ENCODE data around the gene EML4. TPM values are rescaled to one million over a fixed set of nuclear protein-coding genes. Genes with fewer than 3 reads are reported as not detected.

The EML4 gene
- total RNA-seq, 1 donor from 2014 or later = 33.7 TPM

- TF ChIP-seq, protein P1, sequence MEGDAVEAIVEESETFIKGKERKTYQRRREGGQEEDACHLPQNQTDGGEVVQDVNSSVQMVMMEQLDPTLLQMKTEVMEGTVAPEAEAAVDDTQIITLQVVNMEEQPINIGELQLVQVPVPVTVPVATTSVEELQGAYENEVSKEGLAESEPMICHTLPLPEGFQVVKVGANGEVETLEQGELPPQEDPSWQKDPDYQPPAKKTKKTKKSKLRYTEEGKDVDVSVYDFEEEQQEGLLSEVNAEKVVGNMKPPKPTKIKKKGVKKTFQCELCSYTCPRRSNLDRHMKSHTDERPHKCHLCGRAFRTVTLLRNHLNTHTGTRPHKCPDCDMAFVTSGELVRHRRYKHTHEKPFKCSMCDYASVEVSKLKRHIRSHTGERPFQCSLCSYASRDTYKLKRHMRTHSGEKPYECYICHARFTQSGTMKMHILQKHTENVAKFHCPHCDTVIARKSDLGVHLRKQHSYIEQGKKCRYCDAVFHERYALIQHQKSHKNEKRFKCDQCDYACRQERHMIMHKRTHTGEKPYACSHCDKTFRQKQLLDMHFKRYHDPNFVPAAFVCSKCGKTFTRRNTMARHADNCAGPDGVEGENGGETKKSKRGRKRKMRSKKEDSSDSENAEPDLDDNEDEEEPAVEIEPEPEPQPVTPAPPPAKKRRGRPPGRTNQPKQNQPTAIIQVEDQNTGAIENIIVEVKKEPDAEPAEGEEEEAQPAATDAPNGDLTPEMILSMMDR (conservative IDR thresholded peaks at IDR 0.05; ENCODE audit: low read depth, low read length) = no peak
- no peak overlapping the region for H3K4me3 ChIP-seq (ENCODE audit: low read depth, low read length)
- DNase-seq (ENCODE audit: low read depth) = no peak
Measured at GRCh38 chr2:42229949-42230348, 60.8 kb downstream of the EML4 start.

DNA sequence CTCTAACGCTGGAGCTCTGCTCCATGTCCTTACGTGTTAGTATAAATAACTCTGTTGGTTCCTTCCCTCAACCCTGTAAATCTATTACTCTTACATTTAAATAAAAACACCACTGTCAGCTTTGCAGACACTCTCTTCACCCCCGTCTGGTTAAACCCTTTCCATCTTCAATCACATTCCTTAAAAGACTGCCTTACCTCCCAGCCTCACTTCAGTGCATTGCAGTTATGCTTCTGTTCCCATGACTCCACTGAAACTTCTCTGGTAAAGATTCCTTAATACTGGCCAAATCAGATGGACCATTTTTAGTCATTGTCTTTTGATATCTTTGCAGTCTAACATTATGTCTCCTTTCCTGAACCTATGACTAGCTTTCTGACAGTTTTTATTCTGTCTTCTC is 61.7 kb downstream of the EML4 start:
- no peak overlapping the region for H3K4me3 ChIP-seq (ENCODE audit: low read depth, low read length)
- DNase-seq (ENCODE audit: low read depth) = peak; percentile 75
- TF ChIP-seq, protein P1 (conservative IDR thresholded peaks at IDR 0.05; ENCODE audit: low read depth, low read length) = no peak

- no peak overlapping the region for H3K4me3 ChIP-seq (ENCODE audit: low read depth, low read length)
- no peak for DNase-seq (ENCODE audit: low read depth)
- TF ChIP-seq, protein P1 (conservative IDR thresholded peaks at IDR 0.05; ENCODE audit: low read depth, low read length) = no peak
Measured at GRCh38 chr2:42232024-42232423, 62.9 kb downstream of the EML4 start.

- TF ChIP-seq, protein P1 (conservative IDR thresholded peaks at IDR 0.05; ENCODE audit: low read depth, low read length) = no peak
- no peak overlapping the region for H3K4me3 ChIP-seq (ENCODE audit: low read depth, low read length)
- no peak for DNase-seq (ENCODE audit: low read depth)
Measured at GRCh38 chr2:42233976-42234441, 64.9 kb downstream of the EML4 start.

DNA sequence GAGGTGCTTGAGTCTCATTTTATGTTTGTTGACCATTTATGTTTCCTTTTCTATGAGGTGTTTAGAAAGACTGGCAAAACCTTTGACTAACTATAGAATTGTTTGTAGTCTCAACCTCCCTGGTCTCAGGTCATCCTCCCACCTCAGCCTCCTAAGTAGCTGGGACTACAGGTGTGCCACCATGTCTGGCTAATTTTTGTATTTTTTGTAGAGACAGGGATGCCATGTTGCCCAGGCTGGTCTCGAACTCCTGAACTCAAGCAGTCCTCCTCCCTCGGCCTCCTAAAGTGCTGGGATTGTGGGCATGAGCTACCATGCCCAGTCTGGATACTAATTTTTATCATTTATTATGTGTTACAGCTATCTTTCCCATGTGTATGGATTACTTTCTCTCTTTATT is 67.8 kb downstream of the EML4 start:
- no peak overlapping the region for H3K4me3 ChIP-seq (ENCODE audit: low read depth, low read length)
- TF ChIP-seq, protein P1 (conservative IDR thresholded peaks at IDR 0.05; ENCODE audit: low read depth, low read length) = no peak
- no peak for DNase-seq (ENCODE audit: low read depth)

DNA sequence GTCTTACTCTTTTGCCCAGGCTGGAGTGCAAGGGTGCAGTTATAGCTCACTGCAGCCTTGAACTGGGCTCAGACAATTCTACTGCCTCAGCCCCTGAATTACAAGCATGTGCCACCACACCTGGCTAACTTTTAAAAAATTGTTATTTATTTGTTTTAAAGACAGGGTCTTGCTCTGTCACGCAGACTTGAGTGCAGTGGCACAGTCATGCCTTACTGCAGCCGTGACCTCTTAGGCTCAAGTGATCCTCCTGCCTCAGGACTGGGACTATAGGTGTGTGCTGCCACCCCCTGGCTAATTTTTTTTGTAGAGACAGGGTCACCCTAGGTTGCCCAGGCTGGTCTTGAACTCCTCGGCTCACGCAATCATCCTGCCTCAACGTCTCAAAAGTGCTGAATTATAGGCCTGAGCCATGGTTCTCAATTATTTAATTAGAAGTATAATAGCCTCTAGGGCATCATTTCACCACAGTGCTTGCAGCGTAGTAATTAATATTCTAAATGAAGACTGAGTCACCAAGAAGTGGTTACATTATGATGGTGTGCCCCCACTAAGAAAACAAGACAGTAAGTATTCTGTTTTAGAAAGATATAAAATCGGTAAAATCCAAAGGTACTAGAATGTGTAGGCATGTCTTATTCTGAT is 69.6 kb downstream of the EML4 start:
- no peak overlapping the region for H3K4me3 ChIP-seq (ENCODE audit: low read depth, low read length)
- TF ChIP-seq, protein P1 (conservative IDR thresholded peaks at IDR 0.05; ENCODE audit: low read depth, low read length) = peak; percentile 57
- no peak for DNase-seq (ENCODE audit: low read depth)

DNA sequence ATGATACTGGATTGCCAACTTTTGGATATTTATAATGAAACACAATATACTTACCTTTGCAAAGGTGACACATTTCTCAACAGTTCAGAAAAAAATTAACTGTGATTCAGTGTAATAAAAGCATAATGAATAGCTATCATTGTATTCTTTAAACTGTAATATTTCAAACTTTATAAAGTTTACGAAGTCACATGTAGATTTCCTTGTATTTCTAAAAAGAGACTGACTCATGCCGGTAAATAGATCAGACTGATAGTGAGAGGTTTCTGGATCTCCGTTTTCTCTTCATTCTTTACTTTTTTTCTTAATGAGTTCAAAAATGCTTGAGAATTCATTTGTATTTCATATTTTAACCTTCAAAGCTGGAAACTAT is 70.1 kb downstream of the EML4 start:
- H3K4me3 ChIP-seq (ENCODE audit: low read depth, low read length) = no peak overlapping the region
- TF ChIP-seq, protein P1 (conservative IDR thresholded peaks at IDR 0.05; ENCODE audit: low read depth, low read length) = no peak
- no peak for DNase-seq (ENCODE audit: low read depth)
